Stimulated activated effector memory CD8-positive, alpha-beta T cell treated with anti-CD3 and anti-CD28 coated beads, Interleukin-12 subunit alpha, Interleukin-12 subunit beta, amount 100 ng/mL, for 72 hours (primary cell): ENCODE results near the gene REEP6.
A peak's percentile ranks its signal among the peaks of the same experiment; 100 is the strongest.

ENCODE experiments used
- ATAC-seq: fragments of 150-1000 bp; cut with Tn5 transposase; 2 replicates; pipeline ENCODE4 v1.10.0; 2021
- DNase-seq, 2 donors: peaks; one replicate each; pipeline ENCODE4 v3.0.0; 2021 to 2022; ENCODE audit warnings: low spot score in 2 of 2
- H3K27ac Mint-ChIP-seq: one replicate; pipeline ENCODE4 v1.8.0; 2022; ENCODE audit warnings: mild to moderate bottlenecking, mixed read lengths
- H3K36me3 Mint-ChIP-seq: one replicate; pipeline ENCODE4 v1.8.0; 2022; ENCODE audit warnings: mild to moderate bottlenecking, mixed read lengths
- H3K4me1 Mint-ChIP-seq: one replicate; pipeline ENCODE4 v1.8.0; 2022; ENCODE audit warnings: mixed read lengths
- H3K4me3 Mint-ChIP-seq: one replicate; pipeline ENCODE4 v1.8.0; 2022; ENCODE audit warnings: mild to moderate bottlenecking, mixed read lengths
- H3K9me3 Mint-ChIP-seq: one replicate; pipeline ENCODE4 v1.8.0; 2022; ENCODE audit warnings: mixed read lengths

REEP6 gene

GRCh38 chr19:1467490-1468273, 23.3 kb upstream of the REEP6 start:
- no peaks in the 10 kb centered on the region for H3K9me3 Mint-ChIP-seq
- no peaks in the 10 kb centered on the region for H3K36me3 Mint-ChIP-seq
- ATAC-seq (no peak), DNase-seq (no peak)
- H3K4me3 Mint-ChIP-seq, result peak overlapping the region; percentile 21
- H3K4me1 Mint-ChIP-seq, result peaks cover 19% of the 10 kb centered on the region
- H3K27ac Mint-ChIP-seq, result no peak overlapping the region

GRCh38 chr19:1468274-1468820, 22.6 kb upstream of the REEP6 start:
- no peak for ATAC-seq
- H3K4me3 Mint-ChIP-seq, result peak overlapping the region; percentile 21
- DNase-seq, result peak in 1 of 2 donors; percentile 60
- H3K27ac Mint-ChIP-seq, result no peak overlapping the region
- peaks cover 19% of the 10 kb centered on the region for H3K4me1 Mint-ChIP-seq
- H3K9me3 Mint-ChIP-seq, result no peaks in the 10 kb centered on the region
- no peaks in the 10 kb centered on the region for H3K36me3 Mint-ChIP-seq

GRCh38 chr19:1468821-1469254, 22.1 kb upstream of the REEP6 start:
- ATAC-seq, result peak; percentile 14
- peak overlapping the region; percentile 21 for H3K4me3 Mint-ChIP-seq
- H3K9me3 Mint-ChIP-seq, result no peaks in the 10 kb centered on the region
- DNase-seq, result no peak
- H3K27ac Mint-ChIP-seq, result no peak overlapping the region
- no peaks in the 10 kb centered on the region for H3K36me3 Mint-ChIP-seq
- H3K4me1 Mint-ChIP-seq, result peaks cover 19% of the 10 kb centered on the region

GRCh38 chr19:1469255-1470054, 21.5 kb upstream of the REEP6 start:
- DNase-seq (no peak), ATAC-seq (peak; percentile 38)
- Mint-ChIP-seq H3K4me1 (peaks cover 19% of the 10 kb centered on the region), H3K36me3 (no peaks in the 10 kb centered on the region), H3K4me3 (peak overlapping the region; percentile 68), H3K9me3 (no peaks in the 10 kb centered on the region), H3K27ac (no peak overlapping the region)

- H3K9me3 Mint-ChIP-seq, result no peaks in the 10 kb centered on the region
- ATAC-seq, result no peak
- DNase-seq, result no peak
- no peak overlapping the region for H3K27ac Mint-ChIP-seq
- H3K4me1 Mint-ChIP-seq, result peaks cover 19% of the 10 kb centered on the region
- no peaks in the 10 kb centered on the region for H3K36me3 Mint-ChIP-seq
- peak overlapping the region; percentile 68 for H3K4me3 Mint-ChIP-seq
Measured at GRCh38 chr19:1470055-1470304, 21.0 kb upstream of the REEP6 start.

- DNase-seq, result peak in 1 of 2 donors; percentile 78
- Mint-ChIP-seq H3K4me1 (peaks cover 19% of the 10 kb centered on the region), H3K4me3 (peak overlapping the region; percentile 68), H3K27ac (no peak overlapping the region), H3K36me3 (no peaks in the 10 kb centered on the region), H3K9me3 (no peaks in the 10 kb centered on the region)
- ATAC-seq, result peak; percentile 66
Measured at GRCh38 chr19:1470305-1471009, 20.5 kb upstream of the REEP6 start.

GRCh38 chr19:1471010-1471514, 19.9 kb upstream of the REEP6 start:
- Mint-ChIP-seq H3K4me3 (peak overlapping the region; percentile 68), H3K9me3 (no peaks in the 10 kb centered on the region), H3K4me1 (peaks cover 19% of the 10 kb centered on the region), H3K36me3 (peaks cover 2% of the 10 kb centered on the region), H3K27ac (no peak overlapping the region)
- no peak for DNase-seq
- peak; percentile 51 for ATAC-seq

- H3K4me1 Mint-ChIP-seq, result peaks cover 19% of the 10 kb centered on the region
- H3K27ac Mint-ChIP-seq, result no peak overlapping the region
- H3K36me3 Mint-ChIP-seq, result peaks cover 7% of the 10 kb centered on the region
- H3K4me3 Mint-ChIP-seq, result peak overlapping the region; percentile 68
- H3K9me3 Mint-ChIP-seq, result no peaks in the 10 kb centered on the region
- ATAC-seq (no peak), DNase-seq (no peak)
Measured at GRCh38 chr19:1471515-1472160, 19.3 kb upstream of the REEP6 start.

- peaks cover 24% of the 10 kb centered on the region for H3K4me1 Mint-ChIP-seq
- no peaks in the 10 kb centered on the region for H3K9me3 Mint-ChIP-seq
- ATAC-seq (no peak), DNase-seq (no peak)
- H3K27ac Mint-ChIP-seq, result no peak overlapping the region
- peak overlapping the region; percentile 68 for H3K4me3 Mint-ChIP-seq
- peaks cover 14% of the 10 kb centered on the region for H3K36me3 Mint-ChIP-seq
Measured at GRCh38 chr19:1472231-1473084, 18.5 kb upstream of the REEP6 start.

- DNase-seq (no peak), ATAC-seq (no peak)
- H3K4me3 Mint-ChIP-seq, result no peak overlapping the region
- H3K9me3 Mint-ChIP-seq, result no peaks in the 10 kb centered on the region
- no peak overlapping the region for H3K27ac Mint-ChIP-seq
- peaks cover 14% of the 10 kb centered on the region for H3K36me3 Mint-ChIP-seq
- peaks cover 25% of the 10 kb centered on the region for H3K4me1 Mint-ChIP-seq
Measured at GRCh38 chr19:1473085-1473851, 17.7 kb upstream of the REEP6 start.

GRCh38 chr19:1474011-1474764, 16.8 kb upstream of the REEP6 start:
- Mint-ChIP-seq H3K36me3 (peaks cover 19% of the 10 kb centered on the region), H3K4me3 (no peak overlapping the region), H3K27ac (no peak overlapping the region), H3K9me3 (no peaks in the 10 kb centered on the region), H3K4me1 (peaks cover 30% of the 10 kb centered on the region)
- DNase-seq (no peak), ATAC-seq (no peak)

- no peak for DNase-seq
- ATAC-seq, result no peak
- Mint-ChIP-seq H3K4me3 (no peak overlapping the region), H3K4me1 (peaks cover 32% of the 10 kb centered on the region), H3K9me3 (no peaks in the 10 kb centered on the region), H3K36me3 (peaks cover 22% of the 10 kb centered on the region), H3K27ac (no peak overlapping the region)
Measured at GRCh38 chr19:1474765-1475351, 16.1 kb upstream of the REEP6 start.
